Measurements from ENCODE around the gene NFATC4.
"Not testable (repeated sequence)": the region's sequence is repeated elsewhere in the genome, so short reads cannot be mapped to it uniquely, and the experiment has no call there.

The NFATC4 gene

DNA sequence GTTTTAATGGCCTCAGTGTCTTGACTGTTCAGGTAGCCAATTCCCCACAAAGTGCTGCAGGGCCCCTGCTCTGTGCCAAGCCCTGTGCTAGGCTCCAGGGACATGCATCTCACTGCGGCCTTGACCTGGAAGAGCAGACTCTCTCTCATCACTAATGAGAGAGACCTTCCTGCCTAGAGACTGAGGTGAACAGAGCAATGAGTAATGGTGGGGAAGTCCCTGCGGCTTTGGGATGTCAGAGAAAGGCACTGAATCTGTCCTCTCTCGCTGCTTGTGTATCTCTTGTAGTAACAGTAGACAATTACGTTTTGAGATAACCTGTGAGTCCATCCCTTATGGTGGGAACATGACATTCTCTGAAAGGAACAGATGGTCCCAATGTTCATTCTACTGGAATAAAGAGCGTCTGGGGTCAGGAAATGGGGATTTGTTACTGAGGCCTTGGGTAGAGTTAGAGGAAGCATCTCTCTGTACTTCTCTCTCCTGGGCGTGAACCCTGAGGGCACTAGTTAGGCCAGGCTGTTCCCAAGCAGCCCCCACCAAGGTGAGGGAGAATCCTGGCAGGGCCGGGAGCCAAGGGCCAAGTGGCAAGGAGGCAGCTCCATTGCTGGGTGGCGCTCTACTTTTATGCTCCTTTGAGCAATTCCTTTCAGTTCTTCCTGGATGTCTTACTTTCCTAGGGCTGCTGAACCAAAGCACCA lies 13.5 kb downstream of the NFATC4 start:
- H3K27ac ChIP-seq (ENCODE audit: low read length), result no peak overlapping the region
- H3K4me3 ChIP-seq (ENCODE audit: low read length), result no peak overlapping the region
- H3K9me3 ChIP-seq (ENCODE audit: control insufficient read depth, low read depth, low read length), result no peaks in the 10 kb centered on the region
- peaks cover 7% of the 10 kb centered on the region for H3K4me1 ChIP-seq (ENCODE audit: control insufficient read depth, low read depth, low read length)
- no peaks in the 10 kb centered on the region for H3K27me3 ChIP-seq (ENCODE audit: control insufficient read depth, insufficient read depth, low read length)
- H3K9ac ChIP-seq (ENCODE audit: low read length), result no peak overlapping the region
- H3K36me3 ChIP-seq (ENCODE audit: control insufficient read depth, low read depth, low read length), result no peaks in the 10 kb centered on the region

DNA sequence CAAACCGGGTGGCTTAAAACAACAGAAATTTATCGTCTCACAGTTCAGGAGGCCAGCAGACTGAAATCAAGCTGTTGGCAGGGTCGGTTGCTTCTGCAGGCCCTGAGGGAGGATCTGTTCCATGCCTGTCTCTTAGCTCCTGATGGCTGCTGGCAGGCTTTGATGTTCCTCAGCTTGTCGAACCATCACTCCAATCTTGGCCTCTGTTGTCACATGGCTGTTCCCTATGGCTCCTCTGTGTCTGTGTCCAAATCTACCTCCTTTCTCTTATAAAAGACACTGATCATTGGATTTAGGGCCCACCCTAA lies 14.0 kb downstream of the NFATC4 start:
- Histone ChIP-seq H3K4me1 (ENCODE audit: control insufficient read depth, low read depth, low read length) (peaks cover 3% of the 10 kb centered on the region), H3K4me3 (ENCODE audit: low read length) (no peak overlapping the region), H3K9ac (ENCODE audit: low read length) (no peak overlapping the region), H3K36me3 (ENCODE audit: control insufficient read depth, low read depth, low read length) (no peaks in the 10 kb centered on the region), H3K9me3 (ENCODE audit: control insufficient read depth, low read depth, low read length) (no peaks in the 10 kb centered on the region), H3K27ac (ENCODE audit: low read length) (no peak overlapping the region), H3K27me3 (ENCODE audit: control insufficient read depth, insufficient read depth, low read length) (no peaks in the 10 kb centered on the region)

- Histone ChIP-seq H3K4me1 (ENCODE audit: control insufficient read depth, low read depth, low read length) (peaks cover 3% of the 10 kb centered on the region), H3K36me3 (ENCODE audit: control insufficient read depth, low read depth, low read length) (no peaks in the 10 kb centered on the region), H3K9ac (ENCODE audit: low read length) (no peak overlapping the region), H3K4me3 (ENCODE audit: low read length) (no peak overlapping the region), H3K27ac (ENCODE audit: low read length) (no peak overlapping the region), H3K27me3 (ENCODE audit: control insufficient read depth, insufficient read depth, low read length) (no peaks in the 10 kb centered on the region), H3K9me3 (ENCODE audit: control insufficient read depth, low read depth, low read length) (no peaks in the 10 kb centered on the region)
Measured at GRCh38 chr14:24384169-24384568, 16.2 kb downstream of the NFATC4 start.

GRCh38 chr14:24385524-24385923 lies 17.5 kb downstream of the NFATC4 start:
- no peaks in the 10 kb centered on the region for H3K9me3 ChIP-seq (ENCODE audit: control insufficient read depth, low read depth, low read length)
- H3K27me3 ChIP-seq (ENCODE audit: control insufficient read depth, insufficient read depth, low read length), result no peaks in the 10 kb centered on the region
- H3K27ac ChIP-seq (ENCODE audit: low read length), result no peak overlapping the region
- no peaks in the 10 kb centered on the region for H3K36me3 ChIP-seq (ENCODE audit: control insufficient read depth, low read depth, low read length)
- H3K4me1 ChIP-seq (ENCODE audit: control insufficient read depth, low read depth, low read length), result peaks cover 4% of the 10 kb centered on the region
- H3K9ac ChIP-seq (ENCODE audit: low read length), result no peak overlapping the region
- H3K4me3 ChIP-seq (ENCODE audit: low read length), result no peak overlapping the region

- no peaks in the 10 kb centered on the region for H3K36me3 ChIP-seq (ENCODE audit: control insufficient read depth, low read depth, low read length)
- H3K27me3 ChIP-seq (ENCODE audit: control insufficient read depth, insufficient read depth, low read length), result no peaks in the 10 kb centered on the region
- no peak overlapping the region for H3K9ac ChIP-seq (ENCODE audit: low read length)
- H3K4me1 ChIP-seq (ENCODE audit: control insufficient read depth, low read depth, low read length), result peaks cover 4% of the 10 kb centered on the region
- H3K27ac ChIP-seq (ENCODE audit: low read length), result no peak overlapping the region
- no peak overlapping the region for H3K4me3 ChIP-seq (ENCODE audit: low read length)
- H3K9me3 ChIP-seq (ENCODE audit: control insufficient read depth, low read depth, low read length), result no peaks in the 10 kb centered on the region
Measured at GRCh38 chr14:24387009-24387345, 19.0 kb downstream of the NFATC4 start.

- not testable (repeated sequence) for H3K4me3 ChIP-seq (ENCODE audit: low read length); H3K27me3 ChIP-seq (ENCODE audit: control insufficient read depth, insufficient read depth, low read length); H3K36me3 ChIP-seq (ENCODE audit: control insufficient read depth, low read depth, low read length)
Measured at GRCh38 chr14:24387579-24387978, 19.6 kb downstream of the NFATC4 start.

GRCh38 chr14:24388474-24389179 lies 20.6 kb downstream of the NFATC4 start:
- Histone ChIP-seq H3K4me1 (ENCODE audit: control insufficient read depth, low read depth, low read length) (peaks cover 10% of the 10 kb centered on the region), H3K27me3 (ENCODE audit: control insufficient read depth, insufficient read depth, low read length) (no peaks in the 10 kb centered on the region), H3K27ac (ENCODE audit: low read length) (no peak overlapping the region), H3K9me3 (ENCODE audit: control insufficient read depth, low read depth, low read length) (no peaks in the 10 kb centered on the region), H3K9ac (ENCODE audit: low read length) (no peak overlapping the region), H3K4me3 (ENCODE audit: low read length) (no peak overlapping the region), H3K36me3 (ENCODE audit: control insufficient read depth, low read depth, low read length) (no peaks in the 10 kb centered on the region)

More at GRCh38 chr14:24387579-24387978, 19.6 kb downstream of the NFATC4 start:
- H3K27ac ChIP-seq (ENCODE audit: low read length); H3K9me3 ChIP-seq (ENCODE audit: control insufficient read depth, low read depth, low read length); H3K9ac ChIP-seq (ENCODE audit: low read length); H3K4me1 ChIP-seq (ENCODE audit: control insufficient read depth, low read depth, low read length): not testable (repeated sequence)

- peaks cover 10% of the 10 kb centered on the region for H3K4me1 ChIP-seq (ENCODE audit: control insufficient read depth, low read depth, low read length)
- H3K36me3 ChIP-seq (ENCODE audit: control insufficient read depth, low read depth, low read length), result no peaks in the 10 kb centered on the region
- no peaks in the 10 kb centered on the region for H3K27me3 ChIP-seq (ENCODE audit: control insufficient read depth, insufficient read depth, low read length)
- no peak overlapping the region for H3K9ac ChIP-seq (ENCODE audit: low read length)
- H3K4me3 ChIP-seq (ENCODE audit: low read length), result no peak overlapping the region
- no peaks in the 10 kb centered on the region for H3K9me3 ChIP-seq (ENCODE audit: control insufficient read depth, low read depth, low read length)
- H3K27ac ChIP-seq (ENCODE audit: low read length), result no peak overlapping the region
Measured at GRCh38 chr14:24389226-24389848, 21.4 kb downstream of the NFATC4 start.

DNA sequence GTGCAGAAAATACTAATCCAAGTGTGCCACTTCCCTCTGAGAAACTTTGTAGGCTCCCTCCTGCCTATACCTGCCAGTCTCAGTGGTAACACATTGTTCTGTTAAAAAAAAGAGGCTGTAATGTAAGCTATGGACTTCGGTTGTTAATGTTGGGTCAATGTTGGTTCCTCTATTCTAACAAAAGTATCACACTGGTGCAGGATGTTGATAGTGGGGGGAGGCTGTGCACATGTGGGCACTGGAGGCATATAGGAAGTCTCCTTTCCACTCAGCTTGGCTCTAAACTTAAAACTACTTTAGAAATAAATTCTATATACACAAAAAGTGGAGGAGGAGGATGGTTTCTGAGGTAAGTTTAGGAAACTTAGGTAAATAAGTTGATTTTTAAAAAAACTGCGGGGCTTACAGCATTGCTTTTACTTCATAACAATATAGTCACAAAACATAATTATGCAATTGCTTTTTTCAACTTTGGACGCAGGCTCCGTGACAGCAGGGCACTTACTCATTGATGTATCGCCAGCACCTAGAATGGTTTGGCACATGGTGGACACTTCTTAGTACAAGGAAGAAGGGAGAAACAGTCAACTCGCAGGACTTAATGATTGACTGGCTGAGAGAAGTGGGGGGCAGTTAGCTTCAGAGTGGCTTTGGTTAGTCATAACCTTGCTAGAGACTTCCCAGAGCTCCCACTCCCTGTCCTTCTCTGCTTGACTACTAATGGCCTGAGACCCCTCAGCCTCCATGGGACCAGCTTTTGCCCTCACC lies 22.9 kb downstream of the NFATC4 start:
- H3K9ac ChIP-seq (ENCODE audit: low read length), result no peak overlapping the region
- H3K4me3 ChIP-seq (ENCODE audit: low read length), result no peak overlapping the region

DNA sequence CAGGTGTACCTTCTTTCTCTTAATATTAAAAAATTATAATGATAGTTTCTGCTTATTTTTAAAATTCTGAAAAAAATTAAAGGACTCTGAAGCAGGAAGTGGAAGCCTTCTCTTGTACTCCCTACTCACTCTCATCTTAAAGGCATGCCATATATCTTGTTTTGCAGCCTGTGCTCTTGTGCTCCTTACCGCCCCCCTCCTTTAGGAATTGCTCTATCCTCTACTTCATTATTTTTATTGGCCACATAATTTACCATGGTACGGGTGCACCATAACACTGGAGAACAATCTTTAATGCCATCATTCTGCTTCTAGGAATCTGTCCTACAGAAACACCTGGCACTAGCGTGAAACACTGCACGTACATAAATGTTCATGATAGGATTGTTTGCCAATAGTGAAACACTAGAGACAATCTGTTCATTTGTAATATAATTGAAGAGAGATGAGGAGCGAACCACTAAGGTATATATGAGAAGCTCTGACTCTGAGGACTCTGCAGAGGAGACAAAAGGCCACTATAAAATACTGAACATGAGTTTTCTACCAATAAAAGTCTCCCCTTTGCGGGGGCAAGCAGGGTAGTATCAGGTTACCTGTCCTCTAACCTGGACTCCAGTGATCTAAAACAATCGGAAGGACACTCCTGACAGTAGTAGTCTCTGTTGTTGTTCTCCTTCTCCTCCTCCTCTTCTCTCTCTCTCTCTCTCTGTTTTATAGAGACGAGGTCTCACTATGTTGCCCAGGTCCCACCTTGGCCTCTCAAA lies 24.5 kb downstream of the NFATC4 start:
- no peak overlapping the region for H3K27ac ChIP-seq (ENCODE audit: low read length)
- H3K9ac ChIP-seq (ENCODE audit: low read length), result no peak overlapping the region
- H3K4me3 ChIP-seq (ENCODE audit: low read length), result no peak overlapping the region

More for the DNA sequence above, 22.9 kb downstream of the NFATC4 start:
- Histone ChIP-seq H3K36me3 (ENCODE audit: control insufficient read depth, low read depth, low read length) (no peaks in the 10 kb centered on the region), H3K27me3 (ENCODE audit: control insufficient read depth, insufficient read depth, low read length) (no peaks in the 10 kb centered on the region), H3K27ac (ENCODE audit: low read length) (no peak overlapping the region), H3K9me3 (ENCODE audit: control insufficient read depth, low read depth, low read length) (no peaks in the 10 kb centered on the region), H3K4me1 (ENCODE audit: control insufficient read depth, low read depth, low read length) (peaks cover 10% of the 10 kb centered on the region)

DNA sequence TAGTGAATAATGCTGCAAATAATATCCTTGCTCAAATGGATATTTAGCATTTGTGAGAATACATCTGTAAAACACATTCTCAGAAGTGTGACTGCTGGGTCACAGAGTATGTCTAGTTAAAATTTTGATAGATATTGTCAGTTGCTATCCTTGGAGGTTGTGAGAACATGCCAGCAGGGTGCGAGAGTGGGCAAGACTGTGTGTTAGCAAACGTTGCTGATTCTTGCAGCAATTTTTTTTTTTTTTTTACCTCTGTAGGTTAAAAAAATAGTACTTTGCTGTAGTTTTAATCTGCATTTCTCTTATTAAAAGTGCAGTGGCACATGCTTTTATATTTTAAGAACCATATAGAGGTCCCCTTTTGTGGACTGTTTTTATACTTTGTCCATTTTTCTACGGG lies 26.3 kb downstream of the NFATC4 start:
- no peaks in the 10 kb centered on the region for H3K27me3 ChIP-seq (ENCODE audit: control insufficient read depth, insufficient read depth, low read length)
- no peaks in the 10 kb centered on the region for H3K9me3 ChIP-seq (ENCODE audit: control insufficient read depth, low read depth, low read length)
- no peak overlapping the region for H3K4me3 ChIP-seq (ENCODE audit: low read length)
- no peaks in the 10 kb centered on the region for H3K36me3 ChIP-seq (ENCODE audit: control insufficient read depth, low read depth, low read length)
- H3K27ac ChIP-seq (ENCODE audit: low read length), result no peak overlapping the region
- H3K9ac ChIP-seq (ENCODE audit: low read length), result no peak overlapping the region
- H3K4me1 ChIP-seq (ENCODE audit: control insufficient read depth, low read depth, low read length), result peaks cover 13% of the 10 kb centered on the region

More for the DNA sequence above, 24.5 kb downstream of the NFATC4 start:
- Histone ChIP-seq H3K36me3 (ENCODE audit: control insufficient read depth, low read depth, low read length) (no peaks in the 10 kb centered on the region), H3K4me1 (ENCODE audit: control insufficient read depth, low read depth, low read length) (peaks cover 10% of the 10 kb centered on the region), H3K27me3 (ENCODE audit: control insufficient read depth, insufficient read depth, low read length) (no peaks in the 10 kb centered on the region), H3K9me3 (ENCODE audit: control insufficient read depth, low read depth, low read length) (no peaks in the 10 kb centered on the region)
